HG03159 (cell line): ENCODE measurements around the gene FNIP1.
"Not testable (repeated sequence)": the region's sequence is repeated elsewhere in the genome, so short reads cannot be mapped to it uniquely, and the experiment has no call there.

Source experiments
- ATAC-seq: cut with Tn5 transposase; IDR thresholded peaks from one replicate; pipeline ENCODE4 v1.9.1; 2021; ENCODE audit warnings: mild to moderate bottlenecking, moderate library complexity; ENCODE audit not compliant: unreplicated experiment

The FNIP1 gene

DNA sequence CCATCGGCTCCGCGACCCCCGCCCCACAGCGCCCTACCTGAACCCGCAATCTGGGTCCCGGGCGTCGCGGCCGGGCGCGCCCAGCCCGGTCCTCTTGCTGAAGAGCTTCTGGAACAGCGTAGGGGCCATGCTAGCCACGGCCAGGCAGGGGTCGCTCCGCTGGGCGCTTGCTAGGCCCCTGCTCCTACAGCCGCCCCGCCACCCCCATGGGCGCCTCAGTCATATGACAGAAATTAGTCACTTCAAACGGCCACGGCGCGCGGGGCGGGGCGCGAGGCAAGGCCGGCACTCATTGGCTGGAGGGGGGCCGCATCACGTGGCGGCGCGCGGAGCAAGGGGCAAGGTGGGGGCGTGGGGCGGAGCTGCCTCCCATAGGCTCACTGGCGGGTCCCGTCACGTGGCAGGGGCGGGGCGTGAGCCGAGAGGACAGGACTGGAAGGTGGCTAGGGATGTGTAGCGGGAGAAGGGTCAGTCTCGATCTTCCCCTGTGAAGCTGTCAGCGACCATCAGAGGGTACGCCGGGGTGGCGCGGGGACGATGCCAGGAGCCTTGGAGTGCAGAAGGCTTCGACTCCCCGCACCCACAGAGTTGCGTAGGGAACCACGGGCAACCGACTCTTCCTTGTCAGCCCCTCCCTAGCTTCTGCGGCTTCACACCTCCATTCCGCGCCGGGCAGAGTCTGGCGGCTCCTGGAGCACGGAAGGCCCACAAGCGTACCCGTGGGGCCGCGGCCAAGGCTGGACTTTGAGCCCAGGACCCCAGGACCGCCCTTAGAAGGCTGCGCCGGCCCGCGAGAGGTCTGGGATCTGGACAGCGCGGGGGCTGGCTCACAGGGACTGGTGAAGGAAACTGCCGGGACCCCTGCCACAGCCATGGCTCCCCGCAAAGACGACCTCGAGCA lies at the start of gene FNIP1:
Gene FNIP1, minus strand, starts transcription at position 225 of the 901 bp plus-strand sequence. Its CDS starts 96 bp downstream, at position 129.
- peak; percentile 92 for ATAC-seq

DNA sequence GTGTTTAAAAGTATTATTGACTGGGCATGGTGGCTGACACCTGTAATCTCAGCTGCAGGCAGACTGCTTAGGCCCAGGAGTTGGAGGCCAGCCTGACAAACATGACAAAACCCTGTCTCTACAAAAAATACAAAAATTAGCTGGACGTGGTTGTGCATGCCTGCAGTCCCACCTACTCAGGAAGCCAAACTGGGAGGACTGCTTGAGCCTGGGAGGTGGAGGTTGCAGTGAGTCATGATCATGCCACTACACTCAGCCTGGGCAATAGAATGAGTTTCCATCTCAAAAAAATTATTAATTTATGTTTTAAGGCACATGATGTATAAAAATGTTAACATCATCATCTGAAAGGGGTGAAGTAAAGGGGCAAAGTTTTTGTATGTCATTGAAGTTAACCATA lies 49.7 kb upstream of the FNIP1 start:
- ATAC-seq = no peak

DNA sequence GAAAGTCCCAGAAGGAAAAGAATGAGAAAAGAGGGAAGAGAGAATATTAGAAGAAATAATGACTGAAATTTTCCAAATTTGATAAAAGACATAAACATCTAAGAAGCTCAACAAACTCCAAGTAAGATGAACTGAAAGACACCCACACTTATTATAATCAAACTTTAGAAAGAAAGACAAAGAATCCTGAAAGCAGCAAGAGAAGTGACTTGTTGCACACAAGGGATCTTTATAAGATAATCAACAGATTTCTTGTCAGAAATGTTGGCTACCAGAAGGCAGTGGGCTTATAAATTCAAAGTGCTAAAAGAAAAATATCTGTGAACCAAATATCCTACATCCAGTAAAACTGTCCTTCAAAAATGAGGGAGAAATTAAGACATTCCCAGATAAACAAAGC lies 49.0 kb upstream of the FNIP1 start:
- no peak for ATAC-seq

DNA sequence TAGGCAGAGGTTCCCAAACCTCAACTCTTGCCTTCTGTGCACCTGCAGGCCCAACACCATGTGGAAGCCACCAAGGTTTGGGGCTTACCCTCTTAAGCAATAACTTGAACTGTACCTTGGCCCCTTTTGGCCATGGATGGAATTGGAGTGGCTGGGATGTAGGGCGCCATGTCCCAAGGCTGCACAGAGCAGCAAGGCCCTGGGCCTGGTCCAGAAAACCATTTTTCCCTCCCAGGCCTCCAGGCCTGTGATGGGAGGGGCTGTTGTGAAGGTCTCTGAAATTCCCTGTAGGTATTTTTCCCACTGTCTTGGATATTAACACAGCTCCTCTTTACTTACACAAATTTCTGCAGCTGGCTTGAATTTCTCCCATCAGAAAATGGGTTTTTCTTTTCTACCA lies 46.2 kb upstream of the FNIP1 start:
- ATAC-seq = not testable (repeated sequence)

DNA sequence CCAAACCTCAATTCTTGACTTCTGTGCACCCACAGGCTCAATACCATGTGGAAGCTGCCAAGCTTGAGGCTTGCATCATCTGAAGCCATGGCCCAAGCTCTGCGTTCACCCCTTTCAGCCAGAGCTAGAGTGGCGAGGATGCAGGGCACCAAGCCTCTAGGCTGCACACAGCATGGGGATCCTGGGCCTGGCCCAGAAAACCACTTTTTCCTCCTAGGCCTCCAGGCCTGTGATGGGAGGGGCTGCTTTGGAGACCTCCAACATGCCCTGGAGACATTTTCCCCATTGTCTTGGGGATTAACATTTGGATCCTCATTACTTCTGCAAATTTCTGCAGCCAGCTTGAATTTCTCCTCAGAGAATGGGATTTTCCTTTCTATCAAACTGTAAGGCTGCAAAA lies 35.9 kb upstream of the FNIP1 start:
- not testable (repeated sequence) for ATAC-seq

DNA sequence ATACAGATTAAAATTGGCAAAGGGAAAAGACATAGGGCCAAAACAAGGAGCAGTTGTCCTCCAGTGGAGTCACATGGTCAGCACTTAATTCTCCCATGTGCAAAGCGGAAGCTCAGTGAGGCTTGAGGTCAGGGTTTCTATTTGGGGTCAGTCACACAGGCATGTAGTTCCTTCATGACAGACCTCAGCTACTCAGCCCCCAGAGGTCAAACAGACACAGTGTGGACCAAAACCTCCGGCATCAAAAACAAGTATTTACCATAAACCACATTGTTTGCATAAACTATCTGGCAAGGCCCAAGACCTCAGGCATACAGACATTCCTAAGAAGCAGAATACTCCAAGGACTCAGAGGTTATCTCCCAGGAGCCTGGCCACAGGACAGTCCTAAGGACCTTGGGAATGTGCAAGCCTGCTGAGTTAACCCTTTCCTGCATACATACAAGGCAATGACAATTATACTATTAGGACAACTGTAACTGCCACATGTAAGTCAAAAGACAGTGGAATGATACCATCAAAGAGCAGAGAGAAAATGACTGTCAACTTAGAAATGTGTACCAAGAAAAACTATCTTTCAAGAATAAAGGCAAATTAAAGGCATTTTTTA lies 28.7 kb upstream of the FNIP1 start:
- ATAC-seq = no peak

DNA sequence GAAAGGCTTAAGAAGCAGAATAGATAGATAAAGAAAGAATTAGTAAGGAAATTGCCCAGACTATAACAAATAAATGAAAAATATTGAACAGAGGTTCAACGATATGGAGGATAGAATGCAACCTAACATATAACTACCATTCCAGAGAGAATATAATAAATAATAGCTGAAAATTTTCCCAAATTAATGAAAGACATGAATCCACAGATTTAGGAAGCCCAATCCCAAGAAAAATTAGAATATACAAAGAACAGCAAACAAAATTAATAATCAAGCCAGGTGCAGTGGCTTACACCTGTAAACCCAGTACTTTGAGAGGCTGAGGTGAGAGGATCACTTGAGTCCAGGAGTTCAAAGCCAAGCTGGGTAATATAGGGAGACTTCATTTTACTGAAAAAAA lies 27.8 kb upstream of the FNIP1 start:
- no peak for ATAC-seq

DNA sequence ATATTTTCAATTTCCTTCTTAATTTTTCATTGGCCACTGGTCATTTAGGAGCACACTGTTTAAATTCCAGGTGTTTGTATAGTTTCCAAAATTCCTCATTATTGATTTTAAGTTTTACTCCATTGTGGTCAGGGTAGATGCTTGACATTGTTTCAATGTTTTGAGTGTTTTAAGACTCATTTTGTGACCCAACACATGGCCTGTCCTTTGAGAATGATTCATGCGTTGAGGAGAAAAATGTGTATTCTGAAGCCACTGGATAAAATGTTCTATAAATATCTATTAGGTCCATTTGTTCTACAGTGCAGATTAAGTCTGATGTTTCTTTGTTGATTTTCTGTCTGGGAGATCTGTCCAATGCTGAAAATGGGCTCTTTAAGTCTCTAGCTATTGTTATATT lies 24.4 kb upstream of the FNIP1 start:
- no peak for ATAC-seq

DNA sequence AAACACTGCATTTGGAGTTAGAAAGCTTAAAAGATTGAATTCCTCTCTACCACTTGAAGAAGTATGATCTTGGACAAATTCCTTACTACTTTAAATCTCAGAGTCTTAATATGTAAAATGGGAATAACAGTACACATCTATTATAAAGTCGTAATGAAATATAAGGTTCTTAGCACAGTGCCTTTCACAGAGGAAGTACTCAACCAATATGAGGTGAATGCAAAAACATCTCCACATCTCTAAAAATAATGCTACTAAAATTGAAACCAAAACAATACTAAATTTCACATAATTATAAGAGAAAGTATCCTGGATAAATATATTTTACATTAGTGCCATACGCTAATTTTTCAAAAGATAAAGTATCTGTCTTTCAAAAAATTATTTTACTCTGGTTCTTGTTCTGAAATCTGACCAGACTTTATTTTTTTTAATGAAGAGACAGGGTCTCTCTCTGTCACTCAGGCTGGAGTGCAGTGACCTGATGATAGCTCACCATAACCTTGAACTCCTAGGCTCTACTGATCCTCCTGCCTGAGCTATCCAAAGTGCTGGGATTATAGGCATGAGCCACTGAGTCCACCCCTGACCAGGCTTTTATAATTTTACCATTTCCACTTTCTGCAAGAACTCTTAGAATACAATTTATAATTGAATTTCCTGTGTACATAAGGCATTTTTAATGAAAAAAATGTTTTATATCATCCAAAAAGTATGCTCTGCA lies 21.3 kb upstream of the FNIP1 start:
- ATAC-seq = no peak

DNA sequence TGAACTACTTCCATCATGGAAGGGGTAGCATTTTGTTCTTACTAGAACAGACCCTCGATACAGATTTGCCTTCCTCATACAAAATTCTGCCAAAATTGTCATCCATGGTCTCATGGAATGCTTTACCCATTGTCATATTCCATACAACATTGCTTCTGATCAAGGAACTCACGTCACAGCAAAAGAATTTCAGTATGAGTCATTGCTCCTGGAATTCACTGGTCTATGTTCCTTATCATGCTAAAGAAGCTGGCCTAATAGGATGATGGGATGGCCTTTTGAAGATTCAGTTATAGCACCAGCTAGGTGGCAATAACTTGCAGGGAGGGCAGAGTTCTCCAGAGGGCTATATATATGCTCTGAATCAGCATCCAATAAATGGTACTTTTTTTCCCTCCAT lies 18.2 kb upstream of the FNIP1 start:
- no peak for ATAC-seq

DNA sequence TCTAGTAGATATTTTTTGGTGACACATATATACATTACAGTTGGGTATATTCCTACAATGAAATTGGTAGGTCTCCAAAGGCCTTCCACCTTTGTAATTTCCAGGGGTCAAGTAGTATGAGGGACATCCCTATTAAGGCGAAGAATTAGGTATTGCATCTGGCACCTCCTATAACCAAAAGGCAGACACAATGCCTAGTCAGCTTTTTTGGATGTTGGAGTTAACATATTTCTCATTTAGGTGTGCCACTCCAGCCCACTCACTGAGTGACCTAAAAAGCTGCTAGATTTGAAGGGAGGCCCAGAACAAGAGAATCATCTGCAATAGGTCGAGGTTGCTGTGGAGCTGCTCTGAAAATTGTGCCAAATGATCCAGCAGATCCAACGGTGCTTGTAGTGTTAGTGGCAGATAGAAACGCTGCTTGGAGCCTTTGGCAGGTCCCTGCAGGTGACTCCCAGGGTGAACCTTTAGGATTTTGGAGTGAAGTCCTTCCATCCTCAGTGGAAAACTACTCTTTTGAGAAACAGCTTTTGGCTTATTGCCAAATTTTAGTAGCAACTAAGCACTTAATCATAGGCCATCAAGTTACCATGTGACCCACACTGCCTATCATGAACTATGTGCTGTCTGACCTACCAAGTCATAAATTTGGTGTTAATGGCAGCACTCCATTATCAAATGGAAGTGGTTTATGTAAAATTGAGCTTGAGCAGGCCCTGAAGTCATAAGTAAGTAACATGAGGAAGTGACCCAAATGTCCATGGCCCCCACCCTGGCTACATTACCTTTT lies 15.7 kb upstream of the FNIP1 start:
- ATAC-seq = no peak

DNA sequence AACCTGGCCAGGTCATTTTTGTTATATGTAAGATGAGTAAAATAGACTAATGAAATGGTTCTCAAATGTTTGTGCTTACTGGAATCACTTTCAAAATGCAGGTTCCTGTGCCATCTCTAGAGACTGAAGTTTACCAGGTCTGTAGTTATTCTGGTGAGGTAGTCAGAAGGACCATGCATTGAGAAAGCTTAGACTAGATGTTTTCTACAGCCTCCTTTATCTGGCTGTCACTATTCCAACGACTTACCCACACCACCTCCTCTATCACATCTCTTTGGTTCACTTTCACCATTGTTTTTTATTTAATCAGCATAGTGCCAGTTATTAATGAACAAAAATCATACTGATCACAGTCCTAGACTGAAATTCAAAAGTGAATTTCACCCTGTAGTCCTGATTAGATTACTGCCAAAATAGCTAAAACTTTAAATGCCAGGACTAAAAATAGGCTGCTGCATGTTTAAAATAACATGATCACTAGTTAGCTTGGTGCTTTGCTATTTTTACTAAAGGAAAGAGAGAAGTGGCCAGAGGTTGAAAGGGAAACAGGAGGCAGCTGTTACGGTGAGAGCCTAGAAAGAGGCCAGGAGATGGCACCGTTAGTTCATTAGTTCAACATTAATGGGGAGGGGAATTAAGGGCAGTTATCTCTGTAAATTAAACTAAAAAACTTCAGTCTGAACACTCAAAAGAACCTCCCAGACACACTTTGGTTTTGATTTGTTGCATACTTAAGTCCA lies 13.9 kb upstream of the FNIP1 start:
- peak; percentile 58 for ATAC-seq

DNA sequence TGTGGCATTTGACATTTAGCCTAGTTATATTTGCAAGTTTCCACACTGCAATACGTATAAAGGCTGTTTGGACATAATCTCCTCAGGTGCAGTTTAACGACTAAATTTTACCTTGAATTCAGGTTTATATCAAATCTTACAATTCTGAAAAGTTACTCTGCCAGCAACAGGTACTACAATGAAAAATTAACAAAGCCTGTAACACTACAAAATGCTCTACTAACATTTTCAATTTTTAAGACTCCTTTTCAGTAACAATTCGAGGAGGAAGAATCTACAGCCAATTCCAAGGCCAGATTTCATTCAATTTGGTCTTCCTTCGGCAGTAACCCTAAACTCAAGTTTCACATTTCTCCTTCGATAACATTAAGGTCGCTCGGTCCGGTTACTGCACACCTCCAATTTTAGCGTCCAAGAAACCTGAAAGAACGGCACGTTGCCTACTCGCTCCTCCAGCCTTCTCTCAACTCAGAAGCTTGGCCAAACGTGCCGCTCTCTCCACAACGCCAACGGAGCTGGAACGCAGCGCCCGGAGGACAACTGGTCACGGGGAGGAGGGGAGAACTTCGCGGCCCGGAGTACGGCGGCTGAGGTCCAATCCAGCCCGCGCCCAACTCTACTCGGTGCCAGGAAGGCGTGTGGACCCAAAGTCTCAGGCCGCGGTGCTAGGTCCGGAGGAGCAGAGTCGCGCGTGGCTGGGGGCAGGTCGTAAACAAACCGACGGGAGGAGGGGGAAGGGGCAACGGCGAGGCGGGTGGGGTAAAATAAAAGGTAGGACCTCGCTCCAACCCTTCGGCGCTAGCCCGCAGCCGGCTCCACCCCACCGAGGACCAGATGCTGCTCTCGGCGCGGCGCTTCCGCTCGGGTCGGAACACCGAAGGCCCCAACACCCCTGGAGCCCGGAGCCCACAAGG lies 681 bp downstream of the FNIP1 start:
- ATAC-seq = peak; percentile 23

DNA sequence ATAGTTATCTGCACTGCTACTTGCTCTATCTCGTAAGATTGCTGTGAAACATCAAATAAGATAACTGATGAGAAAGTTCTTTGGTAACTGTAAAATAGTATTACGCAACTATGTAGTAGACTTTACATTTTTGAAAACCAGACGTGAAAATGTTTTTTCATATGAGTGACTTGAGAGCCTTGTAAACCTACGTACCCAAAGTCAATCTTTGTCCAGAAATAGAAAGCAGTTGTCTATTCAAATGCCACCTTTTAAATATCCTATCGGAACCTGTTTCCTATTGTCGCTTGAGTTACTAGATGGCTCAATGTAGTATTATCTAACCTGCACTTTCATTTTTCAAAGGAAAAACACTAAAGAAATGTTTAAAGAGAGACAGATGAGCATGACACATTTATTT lies 1.6 kb downstream of the FNIP1 start:
- ATAC-seq = no peak

DNA sequence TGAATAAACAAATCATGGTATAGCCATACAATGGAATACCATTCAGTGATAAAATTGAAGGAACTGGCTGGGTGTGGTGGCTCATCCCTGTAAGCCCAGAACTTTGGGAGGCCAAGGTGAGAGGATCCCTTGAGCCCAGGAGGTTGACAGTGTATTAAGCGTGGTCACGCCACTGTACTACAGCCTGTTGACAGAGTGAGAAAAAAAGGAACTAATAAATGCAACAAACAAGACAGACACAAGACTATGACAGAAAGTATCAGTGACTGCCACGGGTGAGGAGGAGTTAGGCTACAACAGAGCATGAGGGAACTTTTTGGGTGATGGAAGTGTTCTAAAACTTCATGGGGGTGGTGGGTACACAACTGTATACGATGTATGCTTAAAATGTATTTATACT lies 2.2 kb downstream of the FNIP1 start:
- no peak for ATAC-seq

DNA sequence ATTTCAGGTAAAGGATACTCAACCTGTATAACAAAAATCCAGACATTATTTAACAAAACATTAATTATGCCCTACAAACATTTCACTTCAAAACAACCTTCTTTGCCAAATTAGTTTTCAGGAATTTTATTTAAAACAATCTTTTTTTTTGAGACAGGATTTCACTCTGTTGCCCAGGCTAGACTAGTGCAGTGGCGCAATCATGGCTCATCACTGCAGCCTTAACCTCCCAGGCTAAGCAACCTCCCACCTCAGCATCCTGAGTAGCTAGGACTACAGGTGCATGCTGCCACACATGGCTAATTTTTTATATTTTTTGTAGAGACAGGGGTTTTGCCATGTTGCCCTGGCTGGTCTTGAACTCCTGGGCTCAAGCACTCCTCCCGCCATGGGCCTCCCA lies 3.9 kb downstream of the FNIP1 start:
- no peak for ATAC-seq

DNA sequence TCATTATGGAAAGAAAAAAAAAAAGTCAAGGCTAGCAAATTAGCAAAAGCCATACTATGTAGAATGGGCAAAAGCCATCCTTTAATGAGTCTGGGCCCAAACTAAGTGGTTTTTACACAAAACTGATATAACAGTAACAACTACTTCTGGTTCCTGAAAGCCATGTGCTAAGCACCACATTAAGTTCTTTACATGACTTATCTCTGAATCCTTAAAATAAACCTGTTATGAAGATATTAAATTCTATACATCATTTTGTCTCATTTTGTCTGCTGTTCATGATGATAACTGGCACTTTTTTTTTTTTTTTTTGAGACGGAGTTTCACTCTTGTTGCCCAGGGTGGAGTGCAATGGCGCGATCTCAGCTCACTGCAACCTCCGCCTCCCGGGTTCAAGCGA lies 5.0 kb downstream of the FNIP1 start:
- ATAC-seq = no peak

DNA sequence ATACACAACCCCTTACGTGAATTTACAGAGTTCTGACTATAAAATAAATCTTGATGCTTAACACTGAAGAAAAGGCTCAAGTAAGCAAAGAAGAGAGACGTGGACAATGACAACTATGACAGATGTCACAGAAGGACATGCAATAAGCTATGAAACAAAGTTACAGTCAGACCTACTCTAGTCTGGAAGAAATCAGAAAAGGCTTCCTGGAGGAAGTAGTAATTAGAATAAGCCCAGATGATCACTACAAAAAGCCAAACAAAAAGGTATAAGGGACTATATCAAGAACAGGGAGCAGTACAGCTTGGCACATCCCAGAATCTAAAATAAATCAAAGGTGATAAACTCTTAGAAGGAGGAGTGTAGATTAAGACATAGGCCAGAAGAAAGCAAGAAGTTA lies 6.3 kb downstream of the FNIP1 start:
- no peak for ATAC-seq

DNA sequence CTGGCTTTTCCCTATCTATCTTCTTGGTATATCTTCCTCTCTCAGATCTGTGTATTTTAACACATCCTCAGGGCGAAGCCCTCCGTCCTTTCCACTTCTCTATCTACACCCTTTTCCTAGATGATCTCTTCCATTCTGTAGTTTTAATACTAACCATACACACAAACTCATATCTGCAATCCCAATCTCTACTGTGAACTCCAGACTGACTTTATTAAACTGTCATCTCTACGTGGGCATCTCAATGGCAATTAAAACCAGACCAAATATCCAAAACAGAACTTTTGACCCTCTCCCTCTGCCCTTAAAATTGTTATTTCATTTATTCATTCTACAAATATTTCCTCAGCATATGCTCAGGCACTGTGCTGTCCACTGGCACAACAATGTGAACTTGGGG lies 7.1 kb downstream of the FNIP1 start:
- no peak for ATAC-seq
